Endothelial cell of umbilical vein (primary cell): ENCODE results near the gene RPP40. TPM values are rescaled to one million over a fixed set of nuclear protein-coding genes. Genes with fewer than 3 reads are reported as not detected.
A peak's percentile ranks its signal among the peaks of the same experiment; 100 is the strongest.

Experiments
- BruUV-seq: library from RNA; stranded (reverse); fragments of 400-500 nt; replicated peaks from 2 replicates; lab custom pipeline; 2021; lab: Mats Ljungman, UMichigan
- CTCF ChIA-PET: fragments of 300-600, 350-600 bp; sonication (Branson Sonifier 250); formaldehyde crosslinking; loops from one replicate; lab custom pipeline; 2021; ENCODE audit warnings: antibody characterized with exemption, inconsistent platforms; lab: Charles Lee
- POLR2A ChIA-PET: fragments of 300-600, 350-600 bp; sonication (Branson Sonifier 250); formaldehyde crosslinking; loops from one replicate; lab custom pipeline; 2021; ENCODE audit warnings: antibody characterized with exemption, inconsistent platforms; lab: Charles Lee
- DNase-seq: peaks from one replicate; pipeline ENCODE4 v3.0.0-alpha.2; 2011; ENCODE audit warnings: low read depth, low spot score
- FAIRE-seq: peaks from 2 replicates; lab custom pipeline; 2011; peaks lifted over from hg19 to GRCh38; lab: Jason Lieb, UNC
- H2AFZ ChIP-seq: 2 replicates; pipeline ENCODE4 v1.6.0; 2012; ENCODE audit warnings: low read depth, low read length, control low read depth, inconsistent platforms
- H3K27ac ChIP-seq: 2 replicates; pipeline ENCODE4 v1.5.1; 2011; ENCODE audit warnings: low read depth, mild to moderate bottlenecking, control low read depth, low read length, moderate library complexity; ENCODE audit not compliant: insufficient read depth
- H3K27me3 ChIP-seq, 2 experiments: 2 replicates each; pipeline versions ENCODE4 v1.6.0 to v1.6.1; 2011; ENCODE audit warnings: low read length in 2 of 2, mixed read lengths in 1 of 2; ENCODE audit not compliant: control insufficient read depth in 2 of 2, insufficient read depth in 2 of 2
- H3K36me3 ChIP-seq, 2 experiments: 2 replicates in 1 of 2; 3 replicates in 1 of 2; pipeline ENCODE4 v1.5.1; 2011; ENCODE audit warnings: low read length in 2 of 2, mild to moderate bottlenecking in 1 of 2, moderate library complexity in 1 of 2; ENCODE audit not compliant: control insufficient read depth in 2 of 2, insufficient read depth in 2 of 2; ENCODE audit errors: extremely low read depth in 1 of 2
- H3K4me1 ChIP-seq: 3 replicates; pipeline ENCODE4 v1.5.1; 2011; ENCODE audit warnings: mild to moderate bottlenecking, low read length; ENCODE audit not compliant: control insufficient read depth, insufficient read depth; ENCODE audit errors: extremely low read depth
- H3K4me2 ChIP-seq: 2 replicates; pipeline ENCODE4 v1.6.1; 2011; ENCODE audit warnings: low read length, control low read depth, mixed read lengths; ENCODE audit not compliant: insufficient read depth
- H3K4me3 ChIP-seq, 3 experiments: fragments of 200-600 bp in 1 of 3; sonication (generic), shearing (Covaris generic) in 1 of 3; replicated peaks in 1 of 3; 2 replicates each; pipeline ENCODE4 v1.5.1; 2011 to 2016; ENCODE audit warnings: control low read depth in 3 of 3, low read length in 3 of 3, mild to moderate bottlenecking in 2 of 3, inconsistent platforms in 1 of 3, low read depth in 1 of 3, moderate library complexity in 1 of 3; ENCODE audit not compliant: insufficient read depth in 1 of 3
- H3K79me2 ChIP-seq: 2 replicates; pipeline ENCODE4 v1.6.0; 2012; ENCODE audit warnings: low read length, inconsistent platforms; ENCODE audit not compliant: control insufficient read depth, insufficient read depth
- H3K9ac ChIP-seq: replicated peaks from 2 replicates; pipeline ENCODE3; 2011; ENCODE audit warnings: low read length, control low read depth; ENCODE audit not compliant: insufficient read depth; ENCODE audit errors: extremely low read depth
- H3K9me1 ChIP-seq: replicated peaks from 3 replicates; pipeline ENCODE4 v1.6.0; 2011; ENCODE audit warnings: mild to moderate bottlenecking, low read length; ENCODE audit not compliant: control insufficient read depth, insufficient read depth; ENCODE audit errors: extremely low read depth
- H3K9me3 ChIP-seq: replicated peaks from 2 replicates; pipeline ENCODE4 v1.5.1; 2012; ENCODE audit warnings: low read length, inconsistent platforms; ENCODE audit not compliant: control insufficient read depth, insufficient read depth
- H4K20me1 ChIP-seq: replicated peaks from 2 replicates; pipeline ENCODE3; 2011; ENCODE audit warnings: mild to moderate bottlenecking, low read length; ENCODE audit not compliant: control insufficient read depth, insufficient read depth; ENCODE audit errors: extremely low read depth
- CTCF ChIP-seq, 2 donors: IDR thresholded peaks; 1 replicate in 1 of 2; 2 replicates in 1 of 2; pipeline ENCODE4 v1.5.1; 2011; ENCODE audit warnings: low read length in 2 of 2, mild to moderate bottlenecking in 2 of 2, moderate library complexity in 2 of 2, control low read depth in 1 of 2, inconsistent platforms in 1 of 2, low read depth in 1 of 2; ENCODE audit not compliant: insufficient read depth in 1 of 2; ENCODE audit errors: extremely low read depth in 1 of 2
- EZH2 ChIP-seq: IDR thresholded peaks from 2 replicates; pipeline ENCODE4 v1.6.1; 2012; ENCODE audit warnings: borderline replicate concordance, low read depth, mild to moderate bottlenecking, moderate library complexity, low read length, inconsistent platforms; ENCODE audit not compliant: severe bottlenecking
- FOS ChIP-seq: IDR thresholded peaks from 2 replicates; pipeline ENCODE4 v1.6.1; 2011; ENCODE audit warnings: mild to moderate bottlenecking, low read length, moderate library complexity, borderline replicate concordance; ENCODE audit not compliant: insufficient read depth
- GATA2 ChIP-seq: IDR thresholded peaks from 2 replicates; pipeline ENCODE4 v1.7.0; 2011; ENCODE audit warnings: low read depth, mild to moderate bottlenecking, moderate library complexity, mixed read lengths, low read length; ENCODE audit not compliant: insufficient read length, insufficient read depth
- JUN ChIP-seq: IDR thresholded peaks from 2 replicates; pipeline ENCODE4 v1.6.1; 2011; ENCODE audit warnings: borderline replicate concordance, low read depth; ENCODE audit not compliant: insufficient read length, insufficient read depth
- MAX ChIP-seq: IDR thresholded peaks from 2 replicates; pipeline ENCODE4 v1.6.1; 2011; ENCODE audit not compliant: insufficient read depth, insufficient read length
- MYC ChIP-seq: IDR thresholded peaks from one replicate; pipeline ENCODE4 v1.6.1; 2011; ENCODE audit warnings: mild to moderate bottlenecking, low read depth, low read length
- POLR2A ChIP-seq: IDR thresholded peaks from 2 replicates; pipeline ENCODE4 v1.6.1; 2012; ENCODE audit warnings: low read depth, mild to moderate bottlenecking, control low read depth, low read length
- POLR2AphosphoS5 ChIP-seq: IDR thresholded peaks from 2 replicates; pipeline ENCODE4 v1.6.1; 2012; ENCODE audit warnings: low read depth, mild to moderate bottlenecking, control low read depth, low read length, moderate library complexity; ENCODE audit not compliant: insufficient read depth
- dilution Hi-C: fragments of 300-500 bp; cut with MboI; formaldehyde crosslinking; loops from one replicate; pipeline ENCODE4 v1.15.0; 2019; ENCODE audit warnings: low sequenced_read_pairs; ENCODE audit not compliant: extremely low pct_ligation_motif_present
- intact Hi-C: fragments of 100-400 bp; cut with micrococcal nuclease; formaldehyde crosslinking; loops from one replicate; pipeline ENCODE4 v1.10.0; 2022
- polyA plus RNA-seq, 4 experiments: library from polyadenylated mRNA; depleted of rRNA in 3 of 4; stranded (reverse) in 3 of 4; unstranded in 1 of 4; fragments of >200 nt; gene quantifications; 2 replicates each; pipeline versions ENCODE4 v1.2.1 to v1.2.3, GENCODE V29; 2011 to 2012; ENCODE audit warnings: missing spikeins in 1 of 4
- total RNA-seq: library from RNA; stranded (reverse); gene quantifications from 2 replicates; pipeline ENCODE4 v1.2.3, GENCODE V29; 2021

RPP40 gene
- total and polyA plus RNA-seq, 2 donors (not counting 3 experiments of a cell fraction or from before 2014, with no cell fraction given) = 10.2 to 15.3 TPM

GRCh38 chr6:5031150-5031549, 27.3 kb upstream of the RPP40 start:
- intact Hi-C loops (loop anchor here (2.0 kb wide), 2 partner anchors 22 to 94 kb away; no protein-coding TSS in a partner anchor), dilution Hi-C loops (no loop called here)
- CTCF ChIA-PET = interaction anchor here (0.6 to 3.6 kb wide), 17 partner anchors 9 to 718 kb away, joined by 3 to 37 read pairs (median 4); partner anchors contain the start of gene RPP40
- Histone ChIP-seq H4K20me1 (no peaks in the 10 kb centered on the region), H3K27ac (no peak overlapping the region), H3K9me3 (no peaks in the 10 kb centered on the region), H3K4me3 (no peak overlapping the region), H3K79me2 (no peaks in the 10 kb centered on the region), H3K36me3 (no peaks in the 10 kb centered on the region), H3K4me1 (peaks cover 4% of the 10 kb centered on the region), H3K4me2 (no peak overlapping the region), H3K27me3 (no peaks in the 10 kb centered on the region), H3K9ac (no peak overlapping the region), H3K9me1 (no peaks in the 10 kb centered on the region), H2AFZ (peak overlapping the region; percentile 2)
- POLR2A ChIA-PET = no interaction called here
- TF ChIP-seq POLR2A (no peak), JUN (no peak), EZH2 (no peak), GATA2 (no peak), MYC (no peak), FOS (no peak), CTCF (IDR thresholded peaks at IDR 0.05; ENCODE audit: extremely low read depth in 1 of 2, insufficient read depth in 1 of 2, low read depth in 1 of 2, low read length in 2 of 2) (no peak), POLR2AphosphoS5 (no peak), MAX (no peak)
- DNase-seq (no peak), FAIRE-seq (no peak)
- BruUV-seq = no TSS peak
